ENCODE results near the gene GPR26.

The GPR26 gene

GRCh38 chr10:123677556-123677955 is 11.4 kb downstream of the GPR26 start:
- Histone ChIP-seq H3K36me3 (no peaks in the 10 kb centered on the region), H3K27ac (no peak overlapping the region), H3K4me1 (no peaks in the 10 kb centered on the region), H3K4me3 (no peak overlapping the region), H3K27me3 (peaks cover 0 to 6% of the 10 kb centered on the region in 2 donors), H3K9me3 (no peaks in the 10 kb centered on the region)
- no peak for TF ChIP-seq CTCF (IDR thresholded peaks at IDR 0.05)
- no peak for DNase-seq
- intact Hi-C loops (cut with DNase I; ENCODE audit: low total_unique reads), result no loop called here

- no peak for TF ChIP-seq CTCF (IDR thresholded peaks at IDR 0.05)
- Histone ChIP-seq H3K4me3 (no peak overlapping the region), H3K4me1 (no peaks in the 10 kb centered on the region), H3K9me3 (no peaks in the 10 kb centered on the region), H3K27ac (no peak overlapping the region), H3K27me3 (peaks cover 0 to 10% of the 10 kb centered on the region in 2 donors), H3K36me3 (no peaks in the 10 kb centered on the region)
- intact Hi-C loops (cut with DNase I; ENCODE audit: low total_unique reads), result no loop called here
- DNase-seq, result no peak
Measured at GRCh38 chr10:123678376-123678775, 12.2 kb downstream of the GPR26 start.

- Histone ChIP-seq H3K36me3 (no peaks in the 10 kb centered on the region), H3K9me3 (no peaks in the 10 kb centered on the region), H3K4me1 (no peaks in the 10 kb centered on the region), H3K27me3 (peaks cover 0 to 16% of the 10 kb centered on the region in 2 donors), H3K27ac (no peak overlapping the region), H3K4me3 (no peak overlapping the region)
- DNase-seq, result no peak
- no peak for TF ChIP-seq CTCF (IDR thresholded peaks at IDR 0.05)
- intact Hi-C loops (cut with DNase I; ENCODE audit: low total_unique reads), result no loop called here
Measured at GRCh38 chr10:123681285-123681684, 15.1 kb downstream of the GPR26 start.

GRCh38 chr10:123682477-123682876 is 16.3 kb downstream of the GPR26 start:
- Histone ChIP-seq H3K4me3 (no peak overlapping the region), H3K9me3 (no peaks in the 10 kb centered on the region), H3K4me1 (no peaks in the 10 kb centered on the region), H3K27ac (no peak overlapping the region), H3K36me3 (no peaks in the 10 kb centered on the region), H3K27me3 (peaks cover 0 to 16% of the 10 kb centered on the region in 2 donors)
- no peak for DNase-seq
- TF ChIP-seq CTCF (IDR thresholded peaks at IDR 0.05), result no peak
- intact Hi-C loops (cut with DNase I; ENCODE audit: low total_unique reads), result no loop called here

- Histone ChIP-seq H3K9me3 (no peaks in the 10 kb centered on the region), H3K4me3 (no peak overlapping the region), H3K27ac (no peak overlapping the region), H3K36me3 (no peaks in the 10 kb centered on the region), H3K27me3 (peaks cover 0 to 14% of the 10 kb centered on the region in 2 donors), H3K4me1 (no peaks in the 10 kb centered on the region)
- intact Hi-C loops (cut with DNase I; ENCODE audit: low total_unique reads), result no loop called here
- TF ChIP-seq CTCF (IDR thresholded peaks at IDR 0.05), result no peak
- DNase-seq, result peak in 1 of 2 donors; percentile 53
Measured at GRCh38 chr10:123683459-123683858, 17.3 kb downstream of the GPR26 start.

GRCh38 chr10:123683865-123684264 is 17.7 kb downstream of the GPR26 start:
- intact Hi-C loops (cut with DNase I; ENCODE audit: low total_unique reads), result no loop called here
- Histone ChIP-seq H3K27me3 (peaks cover 0 to 12% of the 10 kb centered on the region in 2 donors), H3K4me3 (no peak overlapping the region), H3K9me3 (no peaks in the 10 kb centered on the region), H3K36me3 (no peaks in the 10 kb centered on the region), H3K27ac (no peak overlapping the region), H3K4me1 (no peaks in the 10 kb centered on the region)
- no peak for DNase-seq
- TF ChIP-seq CTCF (IDR thresholded peaks at IDR 0.05), result no peak
